ENCODE results near the gene CHRNA7. TPM values are rescaled to one million over a fixed set of nuclear protein-coding genes. Genes with fewer than 3 reads are reported as not detected.

The CHRNA7 gene
- not detected in 2 replicates for total RNA-seq (2013; cell fraction: nucleolus; rRNA removed)
- total RNA-seq (2014; rRNA removed) (under 0.01 TPM in 1 of 2 replicates, not detected in the other), total RNA-seq (2014; rRNA removed; fragmentation: Illumina TruSeq; extraction: Trizol) (not detected in 2 replicates), total RNA-seq (2021) (not detected in 2 replicates), polyA plus RNA-seq (2011; rRNA removed) (0.09 and 0.12 TPM in 2 replicates), polyA plus RNA-seq (2014; fragmentation: Illumina TruSeq; extraction: Trizol) (0.06 TPM in 1 of 2 replicates, not detected in the other), polyA plus RNA-seq (2014; fragmentation: Nextera tagmentation; extraction: Ambion mirVana) (not detected), polyA plus RNA-seq (2014; rRNA removed) (not detected in 2 replicates), polyA plus RNA-seq (2016; fragmentation: Nextera tagmentation; extraction: Ambion mirVana) (under 1 TPM in 1 of 2 experiments, not detected in 1; 0.15 TPM), polyA minus RNA-seq (2011; rRNA and poly(A)+ RNA removed) (0.52 and 1.2 TPM in 2 replicates), Bru-seq, nascent RNA (percentile 7 among the genes with signal in this experiment), BruChase-seq, experiment 1, labeled RNA remaining after a 6-hour chase (percentile 4 among the genes with signal in this experiment), BruChase-seq, experiment 2, labeled RNA remaining after a 2-hour chase (percentile 5 among the genes with signal in this experiment)
- not detected for polyA plus RNA-seq (2011; ENCODE audit: low read depth)
- 0.19 and 0.27 TPM in 2 replicates for polyA plus RNA-seq (2011; cell fraction: cytosol; rRNA removed)
- polyA plus RNA-seq (2011; cell fraction: nucleus; rRNA removed), result 0.42 and 0.57 TPM in 2 replicates
- polyA plus RNA-seq (2012), result not detected in 2 replicates
- not detected in 2 replicates for polyA minus RNA-seq (2011; cell fraction: cytosol; rRNA and poly(A)+ RNA removed)
- 0.96 and 0.97 TPM in 2 replicates for polyA minus RNA-seq (2011; cell fraction: nucleus; rRNA and poly(A)+ RNA removed)
- long read RNA-seq, experiment 1, result 0 reads
- long read RNA-seq, experiment 2, partial matches to known transcripts, result 0 of 1 reads
- long read RNA-seq, experiment 2, other reads (novel, unspliced or antisense), result 1 of 1 reads

- intact Hi-C loops (cut with micrococcal nuclease; ENCODE audit: unreplicated experiment), result no loop called here
- no peaks in the 10 kb centered on the region for H3K79me2 ChIP-seq (ENCODE audit: control insufficient read depth, insufficient read depth, low read length)
- FAIRE-seq (no peak), ATAC-seq (peak; percentile 92), DNase-seq (ENCODE audit: low read depth, low spot score) (no peak)
- no peaks in the 10 kb centered on the region for H4K20me1 ChIP-seq (ENCODE audit: control insufficient read depth, insufficient read depth)
- peaks cover 4 to 5% of the 10 kb centered on the region in 2 experiments for H3K27me3 ChIP-seq (replicated peaks in 1 of 2; ENCODE audit: control insufficient read depth in 2 of 2, insufficient read depth in 2 of 2, low read length in 1 of 2)
- SMC1A ChIA-PET (ENCODE audit: uncharacterized antibody, unreplicated experiment), result no interaction called here
- H3K9ac ChIP-seq (ENCODE audit: control insufficient read depth, insufficient read depth, low read length), result no peak within 1 kb of the TSS
- POLR2A ChIA-PET, result no interaction called here
- in situ Hi-C loops (cut with MboI), result no loop called here
- WGBS (ENCODE audit: insufficient coverage, insufficient replicate concordance, low lambda C conversion rate, missing lambda C conversion rate), result 17% methylated on average over 38 of the region's 92 CpGs
- H3K36me3 ChIP-seq (ENCODE audit: control insufficient read depth in 2 of 2, insufficient read depth in 2 of 2, low read length in 1 of 2), result no peaks in the 10 kb centered on the region
- no peak within 1 kb of the TSS for H3K4me2 ChIP-seq (ENCODE audit: control insufficient read depth, insufficient read depth)
- no TSS peak for BruUV-seq (replicated peaks)
- CTCF ChIA-PET, result no interaction called here
- no peak within 1 kb of the TSS for H2AFZ ChIP-seq (ENCODE audit: control insufficient read depth, low read depth, low read length)
- RAD21 ChIA-PET (ENCODE audit: unreplicated experiment), result no interaction called here
- no peaks in the 10 kb centered on the region for H3K9me3 ChIP-seq (replicated peaks; ENCODE audit: control insufficient read depth, insufficient read depth, low read length)
- TF ChIP-seq TCF7 (IDR thresholded peaks at IDR 0.05; ENCODE audit: borderline replicate concordance) (no peak), POLR2A (IDR thresholded peaks at IDR 0.05; ENCODE audit: low read depth, low read length) (peak; percentile 54; the same call in 1 of the 2 replicates)
- H3K4me3 ChIP-seq, result no peak within 1 kb of the TSS
- no peak within 1 kb of the TSS for H3K27ac ChIP-seq (ENCODE audit: control insufficient read depth, insufficient read depth)
- H3K4me1 ChIP-seq (ENCODE audit: control insufficient read depth, insufficient read depth, low read length), result no peaks in the 10 kb centered on the region
Observed at GRCh38 chr15:32029862-32030781, at the start of gene CHRNA7. Gene CHRNA7, plus strand, starts transcription at chr15:32030515. Its CDS starts 80 bp downstream, at chr15:32030595.

Measured in GM12878 (cell line).